GM23248 (cell line): ENCODE measurements around the gene APMAP. TPM values are rescaled to one million over a fixed set of nuclear protein-coding genes. Genes with fewer than 3 reads are reported as not detected.

ENCODE experiments used
- DNase-seq: peaks from one replicate; pipeline ENCODE4 v3.0.0-alpha.2; 2015
- H2AFZ ChIP-seq: fragments of 200-600 bp; sonication (generic); 2 replicates; pipeline ENCODE4 v1.6.1; 2016; ENCODE audit warnings: antibody characterized with exemption
- H3F3A ChIP-seq: fragments of 200-600 bp; sonication (generic); 2 replicates; pipeline ENCODE4 v1.6.1; 2016; ENCODE audit warnings: mild to moderate bottlenecking, antibody characterized with exemption, mixed run types; ENCODE audit not compliant: insufficient read depth
- H3K27ac ChIP-seq: fragments of 200-600 bp; sonication (generic); 2 replicates; pipeline ENCODE4 v1.5.1; 2016; ENCODE audit warnings: mild to moderate bottlenecking
- H3K27me3 ChIP-seq: fragments of 200-600 bp; sonication (generic); replicated peaks from 2 replicates; pipeline ENCODE4 v1.6.1; 2016; ENCODE audit warnings: mild to moderate bottlenecking; ENCODE audit not compliant: insufficient read depth
- H3K36me3 ChIP-seq: fragments of 200-600 bp; sonication (generic); 2 replicates; pipeline ENCODE4 v1.6.1; 2016; ENCODE audit warnings: low read depth, mild to moderate bottlenecking
- H3K4me1 ChIP-seq: fragments of 200-600 bp; sonication (generic); 2 replicates; pipeline ENCODE4 v1.6.1; 2016; ENCODE audit warnings: mild to moderate bottlenecking; ENCODE audit not compliant: insufficient read depth
- H3K4me2 ChIP-seq: fragments of 200-600 bp; sonication (generic); one replicate; pipeline ENCODE4 v1.6.1; 2016; ENCODE audit warnings: mild to moderate bottlenecking; ENCODE audit not compliant: unreplicated experiment
- H3K4me3 ChIP-seq: fragments of 200-600 bp; sonication (generic); 2 replicates; pipeline ENCODE4 v1.5.1; 2016; ENCODE audit warnings: mild to moderate bottlenecking
- H3K79me2 ChIP-seq: fragments of 200-600 bp; sonication (generic); 2 replicates; pipeline ENCODE4 v1.6.1; 2016; ENCODE audit warnings: mild to moderate bottlenecking; ENCODE audit not compliant: insufficient read depth
- H3K9ac ChIP-seq: fragments of 200-600 bp; sonication (generic); 2 replicates; pipeline ENCODE4 v1.6.1; 2016; ENCODE audit warnings: mild to moderate bottlenecking
- H3K9me2 ChIP-seq: fragments of 200-600 bp; sonication (generic); 2 replicates; pipeline ENCODE4 v1.6.1; 2016; ENCODE audit warnings: mixed run types, mild to moderate bottlenecking, moderate library complexity; ENCODE audit not compliant: insufficient read depth
- H3K9me3 ChIP-seq: fragments of 200-600 bp; sonication (generic); one replicate; pipeline ENCODE4 v1.6.1; 2017; ENCODE audit warnings: low read depth
- H4K20me1 ChIP-seq: fragments of 200-600 bp; sonication (generic); 2 replicates; pipeline ENCODE4 v1.6.0; 2016; ENCODE audit not compliant: insufficient read depth
- EZH2 ChIP-seq: fragments of 200-600 bp; sonication (generic); IDR thresholded peaks from 2 replicates; pipeline ENCODE4 v1.6.1; 2018; ENCODE audit warnings: antibody characterized with exemption, mild to moderate bottlenecking; ENCODE audit not compliant: insufficient read depth, poor library complexity, severe bottlenecking
- EZH2phosphoT487 ChIP-seq: fragments of 200-600 bp; sonication (generic); IDR thresholded peaks from 2 replicates; pipeline ENCODE4 v1.6.1; 2018; ENCODE audit warnings: antibody characterized with exemption, moderate library complexity, mild to moderate bottlenecking, low read depth; ENCODE audit not compliant: insufficient read depth
- WGBS, 2 experiments: methylation state at CpG; one replicate each; pipeline ENCODE4 v1.1.6; 2015 to 2017; ENCODE audit warnings: low lambda C conversion rate in 2 of 2, low coverage in 1 of 2; ENCODE audit errors: missing lambda C conversion rate in 2 of 2; 5-methylcytosine and 5-hydroxymethylcytosine counted together
- in situ Hi-C: fragments of 300-500 bp; cut with MboI; formaldehyde crosslinking; loops from 2 replicates; pipeline ENCODE4 v1.15.0; 2020
- polyA plus RNA-seq: library from polyadenylated mRNA; unstranded; fragments of >200 nt; fragmentation: Nextera tagmentation; extraction: Ambion mirVana; gene quantifications from 2 replicates; pipeline ENCODE4 v1.2.1, GENCODE V29; 2016
- total RNA-seq: library from RNA; depleted of rRNA; stranded (reverse); fragments of >200 nt; shearing (Covaris generic); gene quantifications from 2 replicates; pipeline ENCODE4 v1.2.3, GENCODE V29; 2014

APMAP gene
- total and polyA plus RNA-seq, 2 experiments from 2014 or later: 109 to 123 TPM

- no peak for TF ChIP-seq EZH2
- no peak for TF ChIP-seq EZH2phosphoT487
- no peak overlapping the region for H3K4me2 ChIP-seq
- H4K20me1 ChIP-seq: no peaks in the 10 kb centered on the region
- no peaks in the 10 kb centered on the region for H3K9me2 ChIP-seq
- H3K4me1 ChIP-seq: no peaks in the 10 kb centered on the region
- H3K36me3 ChIP-seq: no peaks in the 10 kb centered on the region
- no peaks in the 10 kb centered on the region for H3K27me3 ChIP-seq
- no peak overlapping the region for H3K27ac ChIP-seq
- H3F3A ChIP-seq: no peaks in the 10 kb centered on the region
- H3K4me3 ChIP-seq: no peak overlapping the region
- no peaks in the 10 kb centered on the region for H3K9me3 ChIP-seq
- in situ Hi-C loops: no loop called here
- 95 to 96% methylated on average over 21 of the region's 21 CpGs for WGBS, 2 experiments
- no peaks in the 10 kb centered on the region for H3K79me2 ChIP-seq
- H3K9ac ChIP-seq: no peak overlapping the region
- no peak overlapping the region for H2AFZ ChIP-seq
- no peak for DNase-seq
Measured at GRCh38 chr20:24963672-24964505, 28.7 kb downstream of the APMAP start.

GRCh38 chr20:24962510-24962909 is 30.0 kb downstream of the APMAP start:
- no peaks in the 10 kb centered on the region for H3F3A ChIP-seq
- no peak overlapping the region for H3K9ac ChIP-seq
- no peak overlapping the region for H3K27ac ChIP-seq
- 96 to 97% methylated on average over 6 of the region's 6 CpGs for WGBS, 2 experiments
- no peaks in the 10 kb centered on the region for H4K20me1 ChIP-seq
- H3K9me3 ChIP-seq: no peaks in the 10 kb centered on the region
- DNase-seq: no peak
- no peak overlapping the region for H3K4me3 ChIP-seq
- H3K9me2 ChIP-seq: no peaks in the 10 kb centered on the region
- TF ChIP-seq EZH2phosphoT487 (no peak), EZH2 (no peak)
- no peak overlapping the region for H2AFZ ChIP-seq
- H3K36me3 ChIP-seq: no peaks in the 10 kb centered on the region
- H3K4me1 ChIP-seq: no peaks in the 10 kb centered on the region
- no peaks in the 10 kb centered on the region for H3K27me3 ChIP-seq
- no peak overlapping the region for H3K4me2 ChIP-seq
- in situ Hi-C loops: no loop called here
- no peaks in the 10 kb centered on the region for H3K79me2 ChIP-seq

GRCh38 chr20:24962182-24962492 is 30.4 kb downstream of the APMAP start:
- Histone ChIP-seq H3F3A (no peaks in the 10 kb centered on the region), H3K27me3 (no peaks in the 10 kb centered on the region), H3K9me2 (no peaks in the 10 kb centered on the region), H4K20me1 (no peaks in the 10 kb centered on the region), H3K36me3 (no peaks in the 10 kb centered on the region), H3K9ac (no peak overlapping the region), H3K79me2 (no peaks in the 10 kb centered on the region), H3K4me1 (no peaks in the 10 kb centered on the region), H3K4me3 (no peak overlapping the region), H3K27ac (no peak overlapping the region), H2AFZ (no peak overlapping the region), H3K4me2 (no peak overlapping the region), H3K9me3 (no peaks in the 10 kb centered on the region)
- TF ChIP-seq EZH2: no peak
- no peak for TF ChIP-seq EZH2phosphoT487
- 78 to 100% methylated on average over 1 to 2 of the region's 2 CpGs for WGBS, 2 experiments
- no peak for DNase-seq
- in situ Hi-C loops: no loop called here

- Histone ChIP-seq H3K9me3 (no peaks in the 10 kb centered on the region), H4K20me1 (no peaks in the 10 kb centered on the region), H3K9me2 (no peaks in the 10 kb centered on the region), H3K4me2 (no peak overlapping the region), H2AFZ (no peak overlapping the region), H3F3A (no peaks in the 10 kb centered on the region), H3K79me2 (no peaks in the 10 kb centered on the region), H3K27ac (no peak overlapping the region), H3K9ac (no peak overlapping the region), H3K4me1 (no peaks in the 10 kb centered on the region), H3K36me3 (no peaks in the 10 kb centered on the region), H3K27me3 (no peaks in the 10 kb centered on the region), H3K4me3 (no peak overlapping the region)
- in situ Hi-C loops: no loop called here
- 79 to 80% methylated on average over 14 to 20 of the region's 20 CpGs for WGBS, 2 experiments
- DNase-seq: no peak
- no peak for TF ChIP-seq EZH2
- TF ChIP-seq EZH2phosphoT487: no peak
Measured at GRCh38 chr20:24961384-24962181, 31.0 kb downstream of the APMAP start.
